Stromal cell of bone marrow (primary cell): ENCODE data around the gene SRA1.

Experiments
- DNase-seq: peaks from one replicate; pipeline ENCODE4 v3.0.0-alpha.2; 2012; ENCODE audit warnings: low read depth

The SRA1 gene

DNA sequence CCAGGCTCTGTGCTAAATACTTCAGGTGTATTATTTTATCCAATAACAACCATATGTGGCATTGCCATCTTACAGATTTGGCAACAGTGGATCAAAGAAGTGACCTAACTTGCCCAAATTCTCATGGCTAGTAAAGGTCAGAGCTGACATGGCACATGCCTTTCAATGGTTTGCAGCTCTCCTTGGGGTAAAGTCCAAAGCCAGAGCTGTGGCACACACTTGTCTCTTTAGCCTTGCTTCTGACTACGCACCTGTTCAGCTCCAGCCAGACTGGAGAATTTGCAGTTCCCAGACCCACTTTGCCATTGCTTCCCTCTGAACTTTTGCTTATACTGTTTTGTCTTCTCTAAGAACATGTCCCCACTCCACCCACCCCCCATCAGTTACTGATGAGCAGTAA, 13.2 kb upstream of the SRA1 start:
- no peak for DNase-seq

DNA sequence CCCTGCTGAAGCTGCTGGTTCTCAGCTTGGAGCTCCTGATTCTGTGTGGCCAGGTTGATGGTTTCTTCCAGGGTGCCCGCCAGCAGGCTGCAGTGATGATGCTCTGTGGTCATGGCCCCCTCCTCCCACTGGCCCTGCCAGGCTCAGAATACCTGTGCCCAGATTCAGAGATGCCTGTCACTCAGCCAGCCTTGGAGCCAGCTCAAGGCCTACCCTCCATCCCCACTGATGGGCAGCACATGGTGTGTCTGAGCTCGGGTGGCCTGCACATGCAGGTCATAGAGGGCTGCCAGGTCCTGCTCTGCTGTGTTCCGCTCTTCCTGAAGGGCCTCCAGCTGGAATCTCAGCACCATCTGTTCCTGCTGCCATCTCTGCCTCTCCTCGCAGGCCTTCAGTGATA, 12.8 kb upstream of the SRA1 start:
- DNase-seq: no peak

DNA sequence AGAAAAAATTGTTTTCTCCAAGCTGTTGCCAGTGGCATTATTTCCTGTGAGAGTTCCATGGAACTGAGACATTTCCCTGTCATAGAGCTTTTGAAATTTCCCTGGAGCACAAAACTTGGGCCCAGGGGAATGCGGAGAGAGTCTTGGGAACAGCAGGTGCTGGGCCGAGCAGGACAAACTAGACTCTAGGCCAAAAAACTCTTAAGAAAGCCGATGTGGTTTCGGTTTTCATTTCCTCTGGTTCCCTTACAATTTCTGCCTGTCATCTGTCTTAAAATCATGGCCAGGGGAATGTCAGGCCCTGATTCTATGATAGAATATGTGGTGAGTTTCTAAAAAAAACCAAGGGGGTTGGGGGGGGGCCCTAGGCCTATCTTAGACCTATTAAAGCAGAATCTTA, 11.9 kb upstream of the SRA1 start:
- DNase-seq: no peak

- DNase-seq: no peak
Measured at GRCh38 chr5:140568443-140569063, 11.3 kb upstream of the SRA1 start.

DNA sequence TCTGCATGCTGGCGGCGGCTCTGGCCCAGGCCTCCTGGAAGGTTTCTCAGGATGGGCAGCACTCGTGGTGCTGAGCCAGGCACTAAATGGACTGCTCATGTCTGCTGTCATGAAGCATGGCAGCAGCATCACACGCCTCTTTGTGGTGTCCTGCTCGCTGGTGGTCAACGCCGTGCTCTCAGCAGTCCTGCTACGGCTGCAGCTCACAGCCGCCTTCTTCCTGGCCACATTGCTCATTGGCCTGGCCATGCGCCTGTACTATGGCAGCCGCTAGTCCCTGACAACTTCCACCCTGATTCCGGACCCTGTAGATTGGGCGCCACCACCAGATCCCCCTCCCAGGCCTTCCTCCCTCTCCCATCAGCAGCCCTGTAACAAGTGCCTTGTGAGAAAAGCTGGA, 10.6 kb upstream of the SRA1 start:
- DNase-seq: no peak

DNA sequence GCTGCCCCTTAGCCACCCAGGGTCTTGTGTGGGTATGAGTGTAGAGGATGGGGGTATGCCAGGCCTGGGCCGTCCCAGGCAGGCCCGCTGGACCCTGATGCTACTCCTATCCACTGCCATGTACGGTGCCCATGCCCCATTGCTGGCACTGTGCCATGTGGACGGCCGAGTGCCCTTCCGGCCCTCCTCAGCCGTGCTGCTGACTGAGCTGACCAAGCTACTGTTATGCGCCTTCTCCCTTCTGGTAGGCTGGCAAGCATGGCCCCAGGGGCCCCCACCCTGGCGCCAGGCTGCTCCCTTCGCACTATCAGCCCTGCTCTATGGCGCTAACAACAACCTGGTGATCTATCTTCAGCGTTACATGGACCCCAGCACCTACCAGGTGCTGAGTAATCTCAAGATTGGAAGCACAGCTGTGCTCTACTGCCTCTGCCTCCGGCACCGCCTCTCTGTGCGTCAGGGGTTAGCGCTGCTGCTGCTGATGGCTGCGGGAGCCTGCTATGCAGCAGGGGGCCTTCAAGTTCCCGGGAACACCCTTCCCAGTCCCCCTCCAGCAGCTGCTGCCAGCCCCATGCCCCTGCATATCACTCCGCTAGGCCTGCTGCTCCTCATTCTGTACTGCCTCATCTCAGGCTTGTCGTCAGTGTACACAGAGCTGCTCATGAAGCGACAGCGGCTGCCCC, 10.0 kb upstream of the SRA1 start:
- DNase-seq: no peak

- DNase-seq: no peak
Measured at GRCh38 chr5:140566665-140567064, 9.4 kb upstream of the SRA1 start.

DNA sequence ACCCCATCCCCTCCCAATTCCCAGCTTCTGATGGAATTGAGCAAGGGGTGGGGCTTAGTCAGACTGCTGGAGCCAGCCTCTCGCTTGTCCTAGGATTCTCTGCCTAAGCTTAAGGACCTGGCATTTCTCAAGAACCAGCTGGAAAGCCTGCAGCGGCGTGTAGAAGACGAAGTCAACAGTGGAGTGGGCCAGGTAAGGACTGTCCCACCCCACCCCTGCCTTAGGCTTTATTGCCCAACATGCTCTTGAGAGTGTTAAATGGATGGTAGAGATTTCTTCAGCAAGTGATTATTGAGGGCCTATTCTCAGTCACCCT, 8.5 kb upstream of the SRA1 start:
- DNase-seq: no peak

DNA sequence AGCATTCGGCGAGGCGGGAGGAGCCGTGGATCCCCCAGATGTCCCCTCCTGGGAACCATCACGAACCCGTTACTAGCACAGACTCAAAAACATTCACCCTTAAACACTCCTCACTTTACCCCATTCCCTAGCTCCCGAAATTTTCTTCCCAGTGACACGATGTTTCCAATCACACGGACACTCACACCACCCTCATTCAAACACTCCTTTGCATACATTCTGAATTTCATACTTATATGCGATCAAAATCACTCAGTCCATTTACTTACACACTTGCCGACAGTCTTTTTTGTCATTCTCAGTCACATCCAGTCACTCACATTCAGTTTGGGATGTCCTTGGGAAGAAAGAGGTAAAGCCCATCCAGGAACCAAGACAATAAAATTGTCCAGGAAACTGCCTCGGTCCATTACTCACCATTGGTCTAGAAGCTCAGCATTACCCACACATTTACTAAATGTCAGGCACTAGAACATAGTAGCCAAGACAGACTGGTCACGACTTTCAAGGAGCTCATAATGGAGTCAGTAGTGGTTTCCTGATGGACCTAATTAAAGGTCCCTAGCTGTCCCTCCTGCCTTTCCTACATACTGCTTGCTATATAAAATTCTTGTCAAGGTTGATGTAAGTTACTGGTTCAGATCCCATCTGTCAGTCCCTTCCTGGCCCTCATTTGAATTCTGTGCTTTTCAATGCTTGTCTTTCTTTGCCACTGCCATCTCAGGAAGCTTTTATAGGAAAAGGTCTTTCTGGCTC, 7.9 kb upstream of the SRA1 start:
- DNase-seq: no peak

DNA sequence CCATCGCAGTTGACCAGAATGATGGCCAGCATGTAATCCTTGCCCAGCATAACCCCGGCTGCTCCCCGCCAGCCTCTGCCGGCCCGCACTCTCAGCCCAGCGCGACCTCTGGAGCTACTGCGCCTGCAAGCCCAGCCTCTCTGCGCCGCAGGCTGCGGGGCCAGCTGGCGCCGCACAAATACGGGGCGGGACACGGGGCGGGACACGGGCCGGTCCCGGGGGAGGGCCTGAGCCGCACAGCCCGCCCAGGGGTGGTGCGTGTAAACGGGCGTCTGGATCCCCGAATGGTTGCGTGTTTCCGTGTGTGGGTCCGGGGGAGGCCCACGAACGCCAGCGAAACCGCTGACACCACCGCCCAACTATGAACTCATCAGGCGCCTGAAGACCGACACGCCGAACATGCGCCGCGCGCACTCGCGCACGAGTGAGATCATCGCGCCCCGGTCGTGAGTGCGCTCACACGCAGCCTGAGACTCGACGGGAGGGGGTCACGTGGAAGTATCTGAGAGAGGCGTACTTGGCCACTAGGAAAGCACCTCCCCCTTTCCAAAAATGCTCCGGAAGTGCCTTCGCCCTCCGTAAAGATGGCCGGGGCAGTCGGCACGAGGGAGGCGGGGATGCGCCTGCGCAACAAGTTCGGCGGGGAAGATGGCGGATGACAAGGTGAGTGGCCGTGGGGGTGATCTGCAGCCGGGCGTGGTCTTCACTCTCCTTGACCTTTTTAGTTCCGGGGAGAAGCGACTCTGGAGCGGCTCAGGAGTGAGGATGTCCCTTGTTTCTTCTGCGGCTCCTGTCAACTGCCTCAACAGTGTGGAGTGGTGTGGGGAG, 7.1 kb upstream of the SRA1 start, which contains the start of the genes APBB3 and SLC35A4:
Gene APBB3, minus strand, starts transcription at position 403 of the 828 bp plus-strand sequence. Its CDS starts 353 bp downstream, at position 50.
Gene SLC35A4, plus strand, starts transcription at position 633 of the 828 bp plus-strand sequence. CDS start 2,342 bp downstream, outside the sequence.
- DNase-seq: peak; percentile 99

- no peak for DNase-seq
Measured at GRCh38 chr5:140563596-140563995, 6.3 kb upstream of the SRA1 start.

GRCh38 chr5:140561753-140562523, 4.7 kb upstream of the SRA1 start:
- DNase-seq: no peak

GRCh38 chr5:140560227-140560626, 3.0 kb upstream of the SRA1 start:
- no peak for DNase-seq

GRCh38 chr5:140558542-140558941, 1.3 kb upstream of the SRA1 start:
- no peak for DNase-seq

DNA sequence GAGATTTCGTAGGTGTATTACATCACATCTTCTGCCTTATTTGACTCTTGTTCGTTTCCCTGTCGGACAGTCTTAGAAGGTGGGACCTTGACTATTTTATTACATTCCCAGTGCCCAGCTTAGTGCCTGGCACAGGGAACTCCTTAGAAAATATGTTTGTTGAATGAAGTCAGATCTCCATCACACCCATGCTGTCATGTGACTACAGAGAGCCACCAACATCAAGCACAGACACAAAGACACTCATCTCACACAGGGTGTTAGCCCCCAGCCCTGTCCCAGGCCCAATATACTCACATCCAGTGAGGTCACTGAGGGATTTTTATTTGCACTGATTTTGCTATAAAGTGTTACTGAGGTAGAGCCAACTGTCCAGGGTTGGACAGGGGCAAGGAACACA, 692 bp upstream of the SRA1 start:
- no peak for DNase-seq

DNA sequence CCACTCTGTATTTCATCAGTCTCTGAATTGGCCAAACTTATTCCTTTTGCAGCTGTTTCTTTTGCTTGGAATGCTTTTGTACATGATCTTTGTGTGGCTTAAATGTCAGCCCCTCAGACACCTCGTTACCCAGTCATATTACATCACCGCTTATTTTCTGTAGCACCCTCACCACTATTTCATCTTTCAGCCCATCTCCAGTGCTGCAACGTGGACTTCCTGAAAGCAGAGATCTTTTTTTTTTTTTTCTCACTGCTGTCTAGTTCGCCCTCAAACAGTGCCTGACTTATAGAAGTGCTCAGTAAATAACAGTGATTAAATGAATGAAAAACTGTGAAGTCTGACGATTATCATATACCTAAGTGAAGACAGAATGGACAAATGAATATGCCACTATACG, 835 bp downstream of the SRA1 start:
- no peak for DNase-seq

DNA sequence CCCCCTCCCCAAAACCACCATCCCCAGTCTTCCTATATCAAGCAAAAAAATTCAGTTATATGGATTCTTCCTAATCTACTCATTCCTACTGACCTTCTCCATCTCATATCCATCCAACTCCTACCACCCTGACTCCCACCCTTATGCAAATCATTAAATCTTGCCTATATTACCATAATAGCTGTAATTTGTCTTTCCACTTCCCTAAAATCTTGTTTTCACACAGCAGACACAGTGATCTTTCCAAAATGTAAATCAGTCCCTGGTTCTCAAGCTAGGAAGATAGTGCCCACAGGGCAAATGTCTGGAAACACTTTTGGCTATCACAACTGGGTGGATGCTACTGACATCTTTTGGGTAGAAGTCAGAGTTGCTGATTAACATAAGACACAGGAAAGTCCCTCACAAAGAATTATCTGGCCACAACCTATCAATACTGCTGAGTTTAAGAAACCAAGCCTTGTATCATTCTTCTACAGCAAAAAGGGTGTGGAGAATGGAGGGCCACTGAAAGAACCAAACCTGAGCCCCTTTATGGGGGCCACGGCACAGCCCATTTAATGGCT, 1.4 kb downstream of the SRA1 start:
- DNase-seq: no peak

DNA sequence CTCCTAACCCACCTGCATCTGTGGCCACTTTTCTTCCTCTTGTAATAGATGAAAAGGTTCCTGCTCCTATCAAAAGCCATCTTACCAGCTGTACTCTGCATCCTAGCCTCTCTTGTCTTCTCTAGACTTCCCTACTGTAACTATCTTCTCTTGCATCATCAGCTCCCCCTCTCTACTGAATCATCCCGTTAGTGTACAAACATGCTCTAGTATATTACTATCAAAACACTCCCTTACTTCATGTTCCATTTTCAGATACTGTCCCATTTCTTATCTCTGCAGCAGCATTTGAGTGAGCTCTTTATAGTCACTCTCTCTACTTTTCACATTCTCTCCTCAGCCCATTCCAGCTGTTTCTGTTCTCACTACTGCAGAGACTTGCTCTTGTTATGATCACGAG, 2.8 kb downstream of the SRA1 start:
- no peak for DNase-seq

GRCh38 chr5:140553657-140554056, 3.6 kb downstream of the SRA1 start:
- no peak for DNase-seq

- DNase-seq: no peak
Measured at GRCh38 chr5:140551872-140552271, 5.4 kb downstream of the SRA1 start.
